Omental fat pad (tissue), 4 donors: ENCODE measurements around the gene CD200R1L. TPM values are rescaled to one million over a fixed set of nuclear protein-coding genes. Genes with fewer than 3 reads are reported as not detected.
"Not testable (repeated sequence)": the region's sequence is repeated elsewhere in the genome, so short reads cannot be mapped to it uniquely, and the experiment has no call there.

ENCODE experiments used
- ATAC-seq: fragments of 150-250 bp; one replicate; pipeline ENCODE4 v1.9.1; 2016; ENCODE audit warnings: mild to moderate bottlenecking, moderate library complexity; ENCODE audit not compliant: low FRiP score
- DNase-seq: peaks from one replicate; pipeline ENCODE4 v3.0.0-alpha.2; 2019; ENCODE audit warnings: low spot score
- total RNA-seq, 4 donors: library from RNA; depleted of rRNA; stranded (reverse); fragments of >200 nt; gene quantifications; one replicate each; pipeline ENCODE4 v1.1.0, GENCODE V29; 2016
- TF ChIP-seq, protein P1 (sequence below), 3 donors: fragments of 450-650 bp; IDR thresholded peaks; one replicate each; pipeline ENCODE4 v1.5.1; 2016 to 2017; ENCODE audit warnings: antibody characterized with exemption in 3 of 3, mild to moderate bottlenecking in 3 of 3, moderate library complexity in 2 of 3

Gene CD200R1L
- total RNA-seq, 4 donors from 2014 or later, result not detected

DNA sequence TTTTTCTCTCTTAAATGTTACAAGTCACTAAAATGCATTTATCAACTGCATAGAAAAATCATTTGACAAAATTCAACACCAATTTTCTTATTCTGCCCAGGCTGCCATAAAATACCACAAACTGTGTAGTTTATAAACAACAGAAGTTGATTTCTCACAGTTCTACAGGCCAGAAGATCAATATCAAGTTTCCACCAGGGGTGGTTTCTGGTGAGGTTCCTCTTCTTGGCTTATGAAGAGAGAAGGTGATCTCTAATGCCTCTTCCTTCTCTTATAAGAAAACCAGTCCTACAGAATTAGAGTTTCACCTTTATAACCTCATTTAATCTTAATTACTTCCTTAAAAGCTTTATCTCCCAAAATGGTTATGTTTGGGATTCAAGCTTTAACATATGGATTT, 10.9 kb upstream of the CD200R1L start:
- DNase-seq, result no peak
- TF ChIP-seq, protein P1, sequence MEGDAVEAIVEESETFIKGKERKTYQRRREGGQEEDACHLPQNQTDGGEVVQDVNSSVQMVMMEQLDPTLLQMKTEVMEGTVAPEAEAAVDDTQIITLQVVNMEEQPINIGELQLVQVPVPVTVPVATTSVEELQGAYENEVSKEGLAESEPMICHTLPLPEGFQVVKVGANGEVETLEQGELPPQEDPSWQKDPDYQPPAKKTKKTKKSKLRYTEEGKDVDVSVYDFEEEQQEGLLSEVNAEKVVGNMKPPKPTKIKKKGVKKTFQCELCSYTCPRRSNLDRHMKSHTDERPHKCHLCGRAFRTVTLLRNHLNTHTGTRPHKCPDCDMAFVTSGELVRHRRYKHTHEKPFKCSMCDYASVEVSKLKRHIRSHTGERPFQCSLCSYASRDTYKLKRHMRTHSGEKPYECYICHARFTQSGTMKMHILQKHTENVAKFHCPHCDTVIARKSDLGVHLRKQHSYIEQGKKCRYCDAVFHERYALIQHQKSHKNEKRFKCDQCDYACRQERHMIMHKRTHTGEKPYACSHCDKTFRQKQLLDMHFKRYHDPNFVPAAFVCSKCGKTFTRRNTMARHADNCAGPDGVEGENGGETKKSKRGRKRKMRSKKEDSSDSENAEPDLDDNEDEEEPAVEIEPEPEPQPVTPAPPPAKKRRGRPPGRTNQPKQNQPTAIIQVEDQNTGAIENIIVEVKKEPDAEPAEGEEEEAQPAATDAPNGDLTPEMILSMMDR (IDR thresholded peaks at IDR 0.05), result no peak
- no peak for ATAC-seq

DNA sequence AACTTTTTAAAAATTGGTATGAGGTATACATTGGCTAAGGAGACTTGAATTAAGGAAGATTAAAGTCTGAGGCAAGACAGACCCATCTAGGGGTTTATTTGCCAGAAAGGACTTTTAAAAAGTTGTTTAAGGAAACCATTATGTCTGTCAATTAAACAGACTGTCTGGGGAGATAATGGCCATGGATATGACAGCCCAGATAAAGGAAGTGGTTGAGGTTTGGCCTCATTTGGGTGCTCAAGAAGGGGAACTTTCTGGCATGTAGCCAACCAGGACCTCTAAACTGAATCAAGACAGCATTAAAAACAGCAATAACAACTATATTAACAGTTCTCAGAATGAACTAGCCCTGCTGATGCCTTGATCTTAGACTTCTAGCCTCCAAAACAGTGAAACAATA, 9.9 kb upstream of the CD200R1L start:
- TF ChIP-seq, protein P1 (IDR thresholded peaks at IDR 0.05), result no peak
- ATAC-seq (no peak), DNase-seq (no peak)

DNA sequence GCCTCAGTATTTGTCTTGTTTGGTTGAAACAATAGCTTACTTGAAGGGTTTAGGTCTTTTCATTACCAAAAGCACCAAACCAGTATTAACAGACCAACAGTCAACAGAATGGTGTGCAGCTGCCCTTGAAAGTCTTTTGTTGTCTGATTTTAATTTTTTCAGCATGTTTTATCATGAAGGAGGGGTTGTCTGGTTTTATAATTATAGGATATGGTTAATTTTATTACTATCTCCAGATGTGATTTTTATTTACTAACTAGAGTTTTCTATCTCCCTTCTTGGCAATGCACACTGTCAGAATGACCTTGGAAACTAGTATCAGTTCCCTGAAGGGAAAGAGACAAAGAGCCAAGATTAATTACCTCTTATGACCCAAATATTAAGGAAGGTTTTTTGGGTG, 9.2 kb upstream of the CD200R1L start:
- TF ChIP-seq, protein P1 (IDR thresholded peaks at IDR 0.05), result no peak
- no peak for DNase-seq
- ATAC-seq, result no peak

DNA sequence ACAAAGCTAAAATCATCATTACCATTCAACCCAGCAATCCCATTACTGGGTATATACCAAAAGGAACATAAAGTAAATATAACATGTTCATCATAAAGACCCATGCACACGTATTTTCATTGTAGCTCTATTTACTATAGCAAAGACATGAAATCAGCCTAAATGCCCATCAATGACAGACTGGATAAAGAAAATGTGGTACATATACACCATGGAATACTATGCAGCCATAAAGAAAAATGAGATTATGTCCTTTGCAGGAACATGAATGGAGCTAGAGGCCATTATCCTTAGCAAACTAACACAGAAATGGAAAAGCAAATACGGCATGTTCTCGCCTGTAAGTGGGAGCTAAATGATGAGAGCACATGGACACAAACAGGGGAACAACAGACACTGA, 8.4 kb upstream of the CD200R1L start:
- not testable (repeated sequence) for DNase-seq, ATAC-seq

DNA sequence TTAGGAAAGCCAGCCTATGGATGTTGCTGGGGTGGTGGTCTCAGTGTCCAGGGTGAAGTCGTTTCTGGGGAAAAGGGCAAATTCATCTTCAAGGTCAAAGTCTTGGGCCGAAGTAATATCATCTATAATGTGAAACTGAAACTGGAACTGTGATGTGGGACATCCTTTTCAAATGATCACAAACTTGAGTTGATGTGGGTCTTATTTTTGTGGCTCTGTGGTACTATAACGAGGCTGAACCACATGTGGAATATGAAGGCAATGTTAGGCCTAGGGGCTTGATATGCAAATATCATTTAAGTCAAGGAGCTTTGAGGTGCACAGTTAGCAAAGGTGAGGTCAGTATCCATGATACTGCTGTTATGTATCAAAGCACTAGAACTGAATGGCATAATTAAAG, 1.5 kb upstream of the CD200R1L start:
- no peak for DNase-seq
- TF ChIP-seq, protein P1 (IDR thresholded peaks at IDR 0.05), result no peak
- ATAC-seq, result no peak

GRCh38 chr3:112847692-112848091, 1.0 kb upstream of the CD200R1L start:
- no peak for ATAC-seq
- no peak for DNase-seq
- TF ChIP-seq, protein P1 (IDR thresholded peaks at IDR 0.05), result no peak

GRCh38 chr3:112845772-112846171, 892 bp downstream of the CD200R1L start:
- DNase-seq (no peak), ATAC-seq (no peak)
- TF ChIP-seq, protein P1 (IDR thresholded peaks at IDR 0.05), result no peak

DNA sequence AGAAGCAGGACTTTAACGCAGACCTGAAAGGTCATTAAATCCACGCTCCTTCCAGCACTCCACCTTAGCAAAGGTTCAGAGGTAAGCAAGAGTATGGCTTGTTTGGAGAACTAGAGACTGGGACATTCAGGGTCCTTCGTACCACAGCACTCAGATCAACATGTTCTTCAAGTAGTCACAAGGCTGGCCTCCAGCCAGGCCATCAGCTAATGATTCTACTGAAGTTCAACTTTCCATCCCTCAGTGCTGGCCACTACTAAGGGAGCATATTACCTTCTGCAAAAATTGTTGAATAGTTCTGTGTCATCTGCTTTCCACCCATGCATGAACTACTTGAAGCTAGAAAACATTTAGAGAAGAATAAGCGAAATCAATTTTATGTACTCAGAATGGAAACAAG, 17.6 kb downstream of the CD200R1L start:
- no peak for DNase-seq
- TF ChIP-seq, protein P1 (IDR thresholded peaks at IDR 0.05), result no peak
- no peak for ATAC-seq
